A673 (cell line): ENCODE measurements around the gene CELSR3. TPM values are rescaled to one million over a fixed set of nuclear protein-coding genes. Genes with fewer than 3 reads are reported as not detected.

Experiments
- BruUV-seq: library from RNA; stranded (reverse); fragments of 400-500 nt; replicated peaks from 2 replicates; lab custom pipeline; 2021; lab: Mats Ljungman, UMichigan
- CTCF ChIA-PET: fragments of 300-600 bp; sonication (Branson Sonifier 250); formaldehyde crosslinking; loops from one replicate; lab custom pipeline; 2022; ENCODE audit warnings: antibody characterized with exemption; lab: Charles Lee
- POLR2A ChIA-PET: fragments of 300-600 bp; sonication (Branson Sonifier 250); formaldehyde crosslinking; loops from one replicate; lab custom pipeline; 2022; ENCODE audit warnings: antibody characterized with exemption; ENCODE audit not compliant: low non-redundant PET; lab: Charles Lee
- DNase-seq: peaks from one replicate; pipeline ENCODE4 v3.0.0-alpha.2; 2015; ENCODE audit warnings: low spot score
- H3K27ac ChIP-seq: fragments of 200-600 bp; sonication (generic); 2 replicates; pipeline ENCODE4 v1.5.1; 2016; ENCODE audit warnings: mixed run types, low read depth, mild to moderate bottlenecking, mixed read lengths, antibody characterized with exemption, low read length; ENCODE audit not compliant: poor library complexity, severe bottlenecking
- H3K27me3 ChIP-seq: fragments of 200-600 bp; sonication (generic); replicated peaks from 2 replicates; pipeline ENCODE4 v1.6.1; 2017; ENCODE audit warnings: mixed run types, low read depth, mild to moderate bottlenecking, mixed read lengths, antibody characterized with exemption, low read length; ENCODE audit not compliant: insufficient read depth, poor library complexity
- H3K36me3 ChIP-seq: fragments of 200-600 bp; sonication (generic); 2 replicates; pipeline ENCODE4 v1.6.1; 2016; ENCODE audit warnings: mixed run types, mild to moderate bottlenecking, mixed read lengths, antibody characterized with exemption, low read length; ENCODE audit not compliant: insufficient read depth, poor library complexity, severe bottlenecking
- H3K4me1 ChIP-seq: fragments of 200-600 bp; sonication (generic); 2 replicates; pipeline ENCODE4 v1.6.1; 2017; ENCODE audit warnings: mixed run types, mild to moderate bottlenecking, mixed read lengths, antibody characterized with exemption, low read length; ENCODE audit not compliant: insufficient read depth, poor library complexity, severe bottlenecking
- H3K4me3 ChIP-seq: fragments of 200-600 bp; sonication (generic); 2 replicates; pipeline ENCODE4 v1.5.1; 2016; ENCODE audit warnings: low read depth, mixed run types, mild to moderate bottlenecking, mixed read lengths, low read length; ENCODE audit not compliant: poor library complexity, severe bottlenecking
- H3K9me3 ChIP-seq: fragments of 200-600 bp; sonication (generic); 2 replicates; pipeline ENCODE4 v1.6.1; 2016; ENCODE audit warnings: mixed run types, low read depth, mild to moderate bottlenecking, mixed read lengths, antibody characterized with exemption, low read length; ENCODE audit not compliant: poor library complexity, severe bottlenecking
- EZH2 ChIP-seq: fragments of 200-600 bp; sonication (generic); IDR thresholded peaks from 2 replicates; pipeline ENCODE4 v1.6.1; 2017; ENCODE audit warnings: borderline replicate concordance, low read depth, mild to moderate bottlenecking, mixed read lengths, antibody characterized with exemption, low read length; ENCODE audit not compliant: poor library complexity, severe bottlenecking
- intact Hi-C: fragments of 100-400 bp; cut with micrococcal nuclease; formaldehyde crosslinking; loops from one replicate; pipeline ENCODE4 v1.10.0; 2022; ENCODE audit not compliant: unreplicated experiment
- total RNA-seq: library from RNA; stranded (reverse); gene quantifications from 2 replicates; pipeline ENCODE4 v1.2.3, GENCODE V29; 2021
- TF ChIP-seq, protein P1 (sequence below): fragments of 300-800, 200-600 bp; sonication (generic); conservative IDR thresholded peaks from 2 replicates; pipeline ENCODE4 v1.5.1; 2017; ENCODE audit warnings: low read depth, mild to moderate bottlenecking, antibody characterized with exemption, low read length, moderate library complexity, mixed read lengths

Gene CELSR3
- total RNA-seq, 1 experiment from 2014 or later: 1.2 TPM

- POLR2A ChIA-PET: no interaction called here
- CTCF ChIA-PET: no interaction called here
- intact Hi-C loops: no loop called here
- Histone ChIP-seq H3K27ac (no peak overlapping the region), H3K4me3 (no peak overlapping the region), H3K27me3 (no peaks in the 10 kb centered on the region), H3K9me3 (no peaks in the 10 kb centered on the region), H3K36me3 (peaks cover 4% of the 10 kb centered on the region), H3K4me1 (peaks cover 24% of the 10 kb centered on the region)
- TF ChIP-seq, protein P1, sequence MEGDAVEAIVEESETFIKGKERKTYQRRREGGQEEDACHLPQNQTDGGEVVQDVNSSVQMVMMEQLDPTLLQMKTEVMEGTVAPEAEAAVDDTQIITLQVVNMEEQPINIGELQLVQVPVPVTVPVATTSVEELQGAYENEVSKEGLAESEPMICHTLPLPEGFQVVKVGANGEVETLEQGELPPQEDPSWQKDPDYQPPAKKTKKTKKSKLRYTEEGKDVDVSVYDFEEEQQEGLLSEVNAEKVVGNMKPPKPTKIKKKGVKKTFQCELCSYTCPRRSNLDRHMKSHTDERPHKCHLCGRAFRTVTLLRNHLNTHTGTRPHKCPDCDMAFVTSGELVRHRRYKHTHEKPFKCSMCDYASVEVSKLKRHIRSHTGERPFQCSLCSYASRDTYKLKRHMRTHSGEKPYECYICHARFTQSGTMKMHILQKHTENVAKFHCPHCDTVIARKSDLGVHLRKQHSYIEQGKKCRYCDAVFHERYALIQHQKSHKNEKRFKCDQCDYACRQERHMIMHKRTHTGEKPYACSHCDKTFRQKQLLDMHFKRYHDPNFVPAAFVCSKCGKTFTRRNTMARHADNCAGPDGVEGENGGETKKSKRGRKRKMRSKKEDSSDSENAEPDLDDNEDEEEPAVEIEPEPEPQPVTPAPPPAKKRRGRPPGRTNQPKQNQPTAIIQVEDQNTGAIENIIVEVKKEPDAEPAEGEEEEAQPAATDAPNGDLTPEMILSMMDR: no peak
- TF ChIP-seq EZH2: no peak
- DNase-seq: no peak
- no TSS peak for BruUV-seq
These were observed 65.8 kb downstream of the CELSR3 start for GRCh38 chr3:48596676-48597407.

GRCh38 chr3:48596157-48596556 lies 66.5 kb downstream of the CELSR3 start:
- DNase-seq: no peak
- H3K27me3 ChIP-seq: no peaks in the 10 kb centered on the region
- CTCF ChIA-PET: no interaction called here
- BruUV-seq: no TSS peak
- POLR2A ChIA-PET: no interaction called here
- H3K4me1 ChIP-seq: peaks cover 24% of the 10 kb centered on the region
- no peak overlapping the region for H3K4me3 ChIP-seq
- no peaks in the 10 kb centered on the region for H3K9me3 ChIP-seq
- peaks cover 4% of the 10 kb centered on the region for H3K36me3 ChIP-seq
- no peak for TF ChIP-seq EZH2
- intact Hi-C loops: no loop called here
- no peak overlapping the region for H3K27ac ChIP-seq

- Histone ChIP-seq H3K27me3 (no peaks in the 10 kb centered on the region), H3K4me1 (peaks cover 24% of the 10 kb centered on the region), H3K4me3 (peak overlapping the region; percentile 42), H3K36me3 (peaks cover 4% of the 10 kb centered on the region), H3K27ac (peak overlapping the region; percentile 13), H3K9me3 (no peaks in the 10 kb centered on the region)
- ChIA-PET POLR2A (no interaction called here), CTCF (no interaction called here)
- DNase-seq: peak; percentile 70
- intact Hi-C loops: no loop called here
- TF ChIP-seq, protein P1: no peak
- TF ChIP-seq EZH2: no peak
- BruUV-seq: no TSS peak
These were observed 67.1 kb downstream of the CELSR3 start for GRCh38 chr3:48595526-48596121.
